GM19324 (cell line): ENCODE results near the gene PSG2.
"Not testable (repeated sequence)": the region's sequence is repeated elsewhere in the genome, so short reads cannot be mapped to it uniquely, and the experiment has no call there.

Experiments
- ATAC-seq: cut with Tn5 transposase; IDR thresholded peaks from one replicate; pipeline ENCODE4 v1.9.1; 2021; ENCODE audit warnings: mild to moderate bottlenecking, moderate library complexity; ENCODE audit not compliant: unreplicated experiment, low FRiP score

Gene PSG2

GRCh38 chr19:43083721-43084120, 1.2 kb upstream of the PSG2 start:
- not testable (repeated sequence) for ATAC-seq

GRCh38 chr19:43078311-43078710, 4.2 kb downstream of the PSG2 start:
- ATAC-seq: no peak

DNA sequence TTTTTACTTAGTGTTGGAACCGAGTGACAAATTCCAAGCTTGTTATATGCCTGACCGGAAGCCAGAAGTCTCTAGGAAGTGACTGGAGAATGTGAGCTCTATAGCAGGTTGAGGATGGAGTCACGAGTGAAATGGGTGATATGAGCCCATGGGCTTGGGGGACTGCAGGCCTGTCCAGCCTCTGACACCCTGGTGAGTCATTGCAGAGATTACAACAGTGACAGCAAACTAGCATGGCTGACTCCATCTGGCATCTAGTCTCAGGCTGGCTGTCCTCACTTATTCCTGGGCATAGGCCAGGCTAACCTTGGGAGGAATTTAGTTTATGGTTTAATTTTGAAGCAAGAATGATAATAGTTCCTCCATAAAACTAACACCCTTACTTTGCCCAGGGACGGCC, 4.6 kb downstream of the PSG2 start:
- not testable (repeated sequence) for ATAC-seq

GRCh38 chr19:43062418-43062817, 20.1 kb downstream of the PSG2 start:
- not testable (repeated sequence) for ATAC-seq

DNA sequence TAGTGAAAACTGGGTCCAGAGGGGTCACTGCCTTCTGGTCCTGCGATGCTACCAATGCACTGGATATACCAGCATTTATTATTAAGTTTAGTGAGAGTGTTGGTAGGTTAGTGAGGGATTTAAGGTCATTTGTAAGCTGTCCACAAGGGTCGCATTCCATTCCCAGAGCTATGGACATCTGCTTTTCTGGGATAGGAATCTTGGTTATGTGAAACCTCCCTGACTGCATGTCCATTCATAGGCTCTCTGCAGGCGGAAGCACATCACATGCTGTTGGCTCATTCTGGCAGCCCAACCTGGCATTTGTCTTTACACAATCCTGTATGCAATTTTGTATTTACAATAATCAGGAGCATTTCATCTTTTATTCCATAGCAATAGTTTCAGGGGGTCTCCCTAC, 21.2 kb downstream of the PSG2 start:
- not testable (repeated sequence) for ATAC-seq

DNA sequence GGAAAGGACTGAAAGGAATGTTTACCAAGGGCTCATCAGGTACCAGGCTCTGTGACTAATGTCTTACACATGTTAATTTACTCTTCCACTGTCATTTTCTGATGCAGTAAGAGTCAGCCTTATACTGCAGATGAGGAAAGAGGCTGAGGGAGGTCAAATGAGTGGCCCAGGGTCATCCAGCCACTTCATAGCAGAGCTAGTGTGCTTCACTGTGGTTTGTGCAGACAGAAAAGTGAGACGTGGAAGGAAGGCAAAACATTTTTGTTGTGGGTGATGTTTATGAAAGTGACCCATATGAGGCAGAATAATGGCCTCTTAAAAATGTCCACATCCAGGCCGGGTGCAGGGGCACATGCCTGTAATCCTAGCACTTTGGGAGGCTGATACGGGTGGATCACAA, 22.2 kb downstream of the PSG2 start:
- not testable (repeated sequence) for ATAC-seq

DNA sequence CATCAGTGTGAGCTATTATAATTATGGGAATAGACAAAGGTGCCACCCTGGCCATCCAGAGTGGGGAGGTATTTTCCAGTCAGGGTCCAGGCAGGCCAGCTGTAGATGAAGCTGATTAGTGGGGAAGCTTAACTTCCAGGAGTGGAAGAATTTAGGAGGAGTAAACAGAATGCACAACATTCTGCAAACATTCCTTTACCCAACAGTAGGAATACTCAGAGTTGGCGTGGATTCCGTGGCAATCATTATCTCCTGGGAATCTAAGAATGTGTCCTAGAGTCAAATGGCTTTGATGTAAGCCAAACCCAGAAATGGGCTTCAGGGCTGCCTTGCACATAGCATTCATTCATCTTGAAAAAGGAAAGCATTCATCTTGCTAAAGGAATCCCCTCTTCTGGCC, 23.0 kb downstream of the PSG2 start:
- ATAC-seq: not testable (repeated sequence)

DNA sequence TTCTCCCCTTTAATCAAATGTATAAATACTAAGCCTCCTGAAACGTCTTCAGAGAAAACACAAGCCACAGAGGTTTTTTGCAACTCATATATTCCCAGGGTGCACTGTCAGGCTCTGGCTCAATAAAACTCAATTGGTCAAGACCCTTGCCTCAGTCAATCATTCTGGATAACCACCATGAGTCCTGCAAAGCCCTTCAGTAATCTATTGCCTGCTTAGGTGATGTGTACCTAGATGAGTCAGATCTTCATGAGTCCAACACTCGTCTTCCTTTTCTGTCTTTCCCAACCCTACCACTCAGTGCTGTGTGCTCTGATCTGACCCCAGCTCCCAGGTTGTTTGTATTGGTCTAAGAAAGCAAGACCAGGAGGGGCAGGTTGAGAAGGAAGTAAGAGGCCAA, 24.1 kb downstream of the PSG2 start:
- not testable (repeated sequence) for ATAC-seq

DNA sequence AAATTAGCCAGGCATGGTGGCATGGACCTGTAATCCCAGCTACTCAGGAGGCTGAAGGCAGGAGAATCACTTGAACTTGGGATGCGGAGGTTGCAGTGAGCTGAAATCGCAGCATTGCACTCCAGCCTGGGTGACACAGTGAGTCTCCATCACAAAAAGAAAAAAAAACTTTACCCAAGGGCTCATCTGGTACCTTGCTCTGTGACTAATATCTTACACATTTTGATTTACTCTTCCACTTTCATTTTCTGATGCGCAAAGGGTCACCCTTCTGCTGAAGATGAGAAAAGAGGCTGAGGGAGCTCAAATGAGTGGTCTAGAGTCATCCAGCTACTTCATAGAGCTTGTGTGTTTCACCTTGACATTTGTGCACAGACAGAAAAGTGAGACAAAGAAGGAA, 34.5 kb downstream of the PSG2 start:
- ATAC-seq: not testable (repeated sequence)

DNA sequence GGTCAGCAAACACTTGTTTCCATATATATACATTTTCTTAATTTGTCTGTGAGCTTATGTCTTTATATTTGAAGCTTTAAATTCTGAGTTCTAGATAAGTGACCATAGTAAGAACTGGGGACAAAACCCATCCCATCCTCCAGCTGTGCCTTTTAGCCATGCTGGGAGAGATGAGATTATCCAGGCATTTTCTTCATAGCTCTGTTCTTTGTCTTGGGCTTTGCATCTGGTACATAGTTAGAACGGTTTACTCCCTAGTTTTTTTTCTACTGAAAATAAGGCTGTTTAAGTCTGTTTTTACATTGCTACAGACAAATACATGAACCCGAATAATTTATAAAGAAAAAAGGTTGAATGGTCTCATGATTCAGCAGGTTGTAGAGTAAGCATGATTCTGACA, 35.9 kb downstream of the PSG2 start:
- ATAC-seq: not testable (repeated sequence)

DNA sequence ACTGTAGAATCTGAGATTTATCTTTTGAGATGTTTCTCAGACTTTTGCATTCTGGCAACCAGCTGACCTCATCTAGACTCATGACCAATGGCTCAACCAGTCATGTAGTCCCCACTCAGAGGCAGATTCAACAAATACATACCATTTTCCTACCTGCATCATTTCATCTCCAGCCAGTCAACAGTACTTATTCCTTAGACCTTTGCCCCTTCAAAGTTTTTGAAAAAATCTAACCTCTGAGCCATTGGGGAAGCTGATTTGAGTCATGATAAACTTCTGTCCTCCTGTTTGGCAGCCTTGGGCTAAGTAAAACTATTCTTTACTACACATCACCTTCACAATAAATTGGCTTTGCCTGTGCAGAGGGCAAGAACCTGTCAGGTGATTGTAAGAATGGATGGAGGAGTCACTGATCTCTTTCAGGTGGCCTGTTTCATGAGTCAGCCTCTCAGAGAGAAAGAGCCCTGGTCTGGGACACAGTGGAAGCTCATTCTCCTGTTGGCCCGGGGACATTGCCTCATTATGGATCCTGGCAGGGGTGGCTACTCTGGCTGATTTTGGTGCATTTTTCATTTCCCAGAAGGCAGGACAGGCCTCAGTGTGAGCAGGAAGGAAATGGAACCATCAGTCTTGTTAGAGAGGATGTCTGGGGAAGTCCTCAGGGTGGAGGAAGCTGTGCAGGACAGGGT, 38.9 kb downstream of the PSG2 start:
- not testable (repeated sequence) for ATAC-seq

DNA sequence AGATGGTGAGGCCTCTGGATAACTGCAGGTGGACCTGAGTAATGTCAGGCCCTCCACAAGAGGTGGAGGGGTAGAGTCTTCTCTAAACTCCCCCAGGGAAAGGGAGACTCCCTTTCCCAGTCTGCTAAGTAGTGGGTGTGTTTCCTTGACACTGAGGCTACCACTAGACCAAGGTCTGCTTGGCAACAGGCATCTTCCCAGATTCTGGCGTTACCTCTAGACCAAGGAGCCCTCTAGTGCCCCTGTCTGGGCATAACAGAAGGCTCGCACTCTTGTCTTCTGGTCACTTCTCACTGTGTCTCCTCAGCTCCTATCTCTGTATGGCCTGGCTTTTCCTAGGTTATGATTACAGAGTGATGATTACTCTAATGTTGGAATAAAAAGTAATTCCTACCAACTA, 50.9 kb downstream of the PSG2 start:
- ATAC-seq: not testable (repeated sequence)

DNA sequence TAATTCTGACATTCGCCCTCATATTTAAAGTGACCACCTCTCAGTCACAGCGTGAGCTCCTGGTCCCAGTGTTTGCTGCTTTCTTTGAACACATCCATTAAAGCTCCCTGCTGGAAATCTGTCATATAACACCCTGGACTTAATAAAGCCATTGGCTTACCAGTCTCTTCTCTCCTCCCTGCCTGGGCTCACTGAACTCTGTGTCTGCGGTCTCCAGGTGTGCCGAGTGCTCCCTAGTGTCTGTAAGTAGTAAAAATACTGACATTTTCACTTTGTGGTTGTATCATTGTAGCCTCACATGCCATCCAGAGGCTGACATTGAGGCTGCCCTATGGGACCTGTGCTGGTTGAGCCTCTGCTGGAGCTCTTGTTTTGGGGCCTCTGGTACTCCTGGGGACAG, 53.6 kb downstream of the PSG2 start:
- ATAC-seq: no peak

DNA sequence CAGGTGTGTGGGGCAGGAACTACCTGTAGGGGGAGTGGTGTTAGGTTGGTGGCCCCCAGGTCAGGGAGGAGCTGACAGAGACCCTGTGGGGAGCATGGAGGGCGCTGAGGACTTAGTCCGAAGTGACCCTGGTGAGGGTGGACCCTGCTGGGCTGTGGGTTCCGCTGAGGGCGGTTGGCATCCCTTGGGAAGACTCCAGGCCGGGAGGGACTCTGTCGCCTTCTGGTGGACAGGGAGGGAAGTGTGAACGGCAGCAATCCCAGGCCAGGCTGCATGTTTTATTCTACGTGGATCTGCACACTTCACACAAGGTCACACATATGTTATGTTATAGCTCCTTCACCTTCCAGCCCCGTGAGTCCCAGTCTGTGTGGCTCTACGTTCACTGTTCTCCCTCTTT, 54.5 kb downstream of the PSG2 start:
- not testable (repeated sequence) for ATAC-seq

- ATAC-seq: not testable (repeated sequence)
Observed at GRCh38 chr19:43027061-43027460, 55.4 kb downstream of the PSG2 start.

DNA sequence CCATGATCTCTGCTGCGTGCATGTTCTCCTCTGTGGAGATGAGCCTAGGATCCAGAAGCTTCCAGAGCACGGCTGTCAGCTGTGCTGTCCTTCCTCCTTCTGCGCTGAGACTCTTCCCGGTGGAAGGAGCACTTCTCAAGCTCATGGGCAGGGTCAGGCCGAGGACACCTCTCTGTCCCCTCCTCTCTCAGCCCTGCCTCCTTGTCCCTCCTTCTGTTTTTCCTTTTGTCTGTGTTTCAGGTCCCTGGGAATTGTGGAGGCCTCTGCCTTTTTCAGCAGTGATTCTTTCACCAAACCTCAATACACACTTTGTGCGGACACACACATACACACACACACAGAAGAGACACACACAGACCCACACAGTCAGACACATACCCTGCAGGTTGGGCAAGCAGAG, 56.1 kb downstream of the PSG2 start, which contains the start of gene PSG11:
PSG11 (minus strand) TSS at position 101 of the 400 bp plus-strand sequence; CDS start at position 4, 97 bp downstream.
- not testable (repeated sequence) for ATAC-seq

DNA sequence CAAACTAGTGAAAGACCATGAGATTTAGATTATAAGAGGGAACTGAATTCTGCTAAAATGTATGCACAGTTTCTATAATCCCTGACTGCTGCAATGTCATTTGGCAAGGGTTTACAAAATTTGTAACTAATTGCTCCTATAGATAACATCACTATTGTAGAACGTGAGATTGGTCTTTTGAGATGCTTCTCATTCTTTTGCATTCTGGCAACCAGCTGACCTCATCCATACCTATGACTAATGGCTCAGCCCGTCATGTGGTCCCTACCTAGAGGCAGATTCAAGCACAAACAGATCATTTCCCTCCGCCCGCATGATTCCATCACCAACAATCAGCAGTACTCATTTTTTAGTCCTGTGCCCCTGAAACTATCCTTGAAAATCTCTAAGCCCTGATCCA, 60.4 kb downstream of the PSG2 start:
- ATAC-seq: not testable (repeated sequence)

GRCh38 chr19:43021629-43022028, 60.9 kb downstream of the PSG2 start:
- ATAC-seq: not testable (repeated sequence)

- not testable (repeated sequence) for ATAC-seq
Observed at GRCh38 chr19:43019588-43019987, 62.9 kb downstream of the PSG2 start.
